ENCODE results near the gene ADAM12. TPM values are rescaled to one million over a fixed set of nuclear protein-coding genes. Genes with fewer than 3 reads are reported as not detected.

The ADAM12 gene
- total RNA-seq, 2 donors from 2014 or later, result 0.63 to 1.0 TPM

GRCh38 chr10:126277181-126277580 lies 111.1 kb downstream of the ADAM12 start:
- Mint-ChIP-seq H3K9me3 (no peaks in the 10 kb centered on the region), H3K4me3 (no peak overlapping the region), H3K36me3 (ENCODE audit: insufficient read depth in 2 of 2) (no peaks in the 10 kb centered on the region), H3K27me3 (ENCODE audit: low read depth) (no peaks in the 10 kb centered on the region), H3K4me1 (ENCODE audit: low read depth) (no peaks in the 10 kb centered on the region), H3K27ac (no peak overlapping the region)
- no peak for DNase-seq
- ATAC-seq (replicated peaks in 1 of 2), result no peak

DNA sequence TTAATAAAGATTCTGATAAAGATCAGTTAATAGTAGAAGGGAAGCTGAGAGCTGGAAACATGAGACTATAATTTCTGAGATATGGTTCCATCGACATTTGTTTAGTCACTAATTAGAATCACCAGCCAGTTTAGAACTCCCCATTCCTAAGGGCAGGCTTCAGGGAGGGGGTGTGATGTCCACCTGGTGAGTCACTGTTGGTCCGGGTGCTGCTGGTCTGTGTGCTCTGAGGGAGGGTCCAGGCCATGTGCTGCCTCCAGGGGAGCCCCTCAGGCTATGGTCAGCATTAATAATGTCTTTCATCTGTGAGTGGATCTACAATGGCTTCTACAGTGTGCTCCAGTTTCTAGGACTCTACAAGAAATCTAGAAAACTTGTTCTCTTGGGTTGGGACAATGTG lies 115.8 kb downstream of the ADAM12 start:
- no peak for ATAC-seq (replicated peaks in 1 of 2)
- no peaks in the 10 kb centered on the region for H3K36me3 Mint-ChIP-seq (ENCODE audit: insufficient read depth in 2 of 2)

DNA sequence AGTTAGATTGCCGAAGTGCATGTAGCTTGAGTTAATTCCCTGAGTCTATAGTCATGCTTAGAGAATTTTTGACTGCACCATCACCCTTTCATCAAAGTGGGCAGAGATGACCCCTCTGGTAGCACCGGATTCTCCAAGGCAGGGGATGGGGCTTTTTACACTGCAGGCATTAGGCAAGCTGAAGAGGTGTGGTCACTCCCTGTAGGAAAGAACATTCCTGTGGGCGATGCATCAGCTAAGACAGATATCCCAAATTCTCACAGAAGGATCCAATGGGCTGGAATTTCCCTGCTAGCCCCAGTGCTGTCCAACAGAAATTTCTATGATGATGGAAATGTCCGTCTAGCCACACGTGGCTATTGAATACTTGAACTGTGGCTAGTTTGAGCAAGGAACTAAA lies 118.2 kb downstream of the ADAM12 start:
- DNase-seq (no peak), ATAC-seq (replicated peaks in 1 of 2) (no peak)
- H3K9me3 Mint-ChIP-seq, result peaks cover 0 to 3% of the 10 kb centered on the region in 2 donors
- no peaks in the 10 kb centered on the region for H3K4me1 Mint-ChIP-seq (ENCODE audit: low read depth)
- no peaks in the 10 kb centered on the region for H3K27me3 Mint-ChIP-seq (ENCODE audit: low read depth)
- H3K27ac Mint-ChIP-seq, result no peak overlapping the region
- H3K4me3 Mint-ChIP-seq, result no peak overlapping the region
- no peaks in the 10 kb centered on the region for H3K36me3 Mint-ChIP-seq (ENCODE audit: insufficient read depth in 2 of 2)

More for the DNA sequence above, 115.8 kb downstream of the ADAM12 start:
- no peaks in the 10 kb centered on the region for H3K9me3 Mint-ChIP-seq
- no peaks in the 10 kb centered on the region for H3K27me3 Mint-ChIP-seq (ENCODE audit: low read depth)
- no peak overlapping the region for H3K4me3 Mint-ChIP-seq
- no peaks in the 10 kb centered on the region for H3K4me1 Mint-ChIP-seq (ENCODE audit: low read depth)
- no peak overlapping the region for H3K27ac Mint-ChIP-seq
- DNase-seq, result no peak

DNA sequence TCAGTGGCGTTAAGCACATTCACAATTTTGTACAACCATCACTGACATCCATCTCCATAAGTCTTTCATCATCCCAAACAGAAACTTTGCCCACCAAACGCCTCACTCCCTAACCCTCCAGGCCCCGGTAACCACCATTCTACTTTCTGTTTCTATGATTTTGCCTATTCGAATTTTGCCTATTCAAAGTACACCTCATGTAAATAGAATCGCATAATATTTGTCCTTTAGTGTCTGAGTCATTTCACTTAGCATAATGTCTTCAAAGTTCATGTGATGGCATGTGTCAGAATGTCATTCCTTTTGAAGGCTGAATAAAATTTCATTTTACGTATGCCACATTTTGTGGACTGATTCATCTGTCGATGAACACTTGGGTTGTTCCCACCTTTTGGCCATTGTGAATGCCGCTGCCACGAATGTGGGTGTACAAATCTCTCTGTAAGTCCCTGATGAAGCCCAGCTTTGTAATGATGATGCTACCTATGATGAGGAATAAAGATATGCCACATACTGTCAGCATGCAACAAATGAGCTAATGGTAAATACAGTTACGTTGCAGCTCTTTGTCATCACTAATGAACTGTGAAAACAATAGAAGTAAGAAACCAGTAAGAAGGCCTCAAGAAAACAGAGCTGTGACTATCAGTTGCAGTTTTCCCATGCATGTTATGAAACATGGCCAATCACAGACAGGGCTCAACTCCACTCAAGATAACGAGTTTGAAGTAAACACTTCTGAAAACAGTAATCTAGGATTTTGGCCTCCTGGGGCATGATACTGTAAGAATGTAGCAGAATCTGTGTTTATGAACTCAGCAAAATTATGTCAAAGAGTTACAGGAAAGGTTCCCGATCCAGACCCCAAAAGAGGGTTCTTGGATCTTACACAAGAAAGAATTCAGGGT lies 120.0 kb downstream of the ADAM12 start:
- no peak for ATAC-seq (replicated peaks in 1 of 2)
- Mint-ChIP-seq H3K4me1 (ENCODE audit: low read depth) (no peaks in the 10 kb centered on the region), H3K4me3 (no peak overlapping the region), H3K27ac (no peak overlapping the region), H3K27me3 (ENCODE audit: low read depth) (no peaks in the 10 kb centered on the region), H3K9me3 (peaks cover 0 to 3% of the 10 kb centered on the region in 2 donors), H3K36me3 (ENCODE audit: insufficient read depth in 2 of 2) (no peaks in the 10 kb centered on the region)
- DNase-seq, result no peak

GRCh38 chr10:126264102-126265018 lies 123.9 kb downstream of the ADAM12 start:
- Mint-ChIP-seq H3K27ac (no peak overlapping the region), H3K9me3 (peaks cover 0 to 3% of the 10 kb centered on the region in 2 donors), H3K4me3 (no peak overlapping the region), H3K27me3 (ENCODE audit: low read depth) (no peaks in the 10 kb centered on the region), H3K36me3 (ENCODE audit: insufficient read depth in 2 of 2) (no peaks in the 10 kb centered on the region), H3K4me1 (ENCODE audit: low read depth) (no peaks in the 10 kb centered on the region)
- ATAC-seq (replicated peaks in 1 of 2) (no peak), DNase-seq (no peak)

DNA sequence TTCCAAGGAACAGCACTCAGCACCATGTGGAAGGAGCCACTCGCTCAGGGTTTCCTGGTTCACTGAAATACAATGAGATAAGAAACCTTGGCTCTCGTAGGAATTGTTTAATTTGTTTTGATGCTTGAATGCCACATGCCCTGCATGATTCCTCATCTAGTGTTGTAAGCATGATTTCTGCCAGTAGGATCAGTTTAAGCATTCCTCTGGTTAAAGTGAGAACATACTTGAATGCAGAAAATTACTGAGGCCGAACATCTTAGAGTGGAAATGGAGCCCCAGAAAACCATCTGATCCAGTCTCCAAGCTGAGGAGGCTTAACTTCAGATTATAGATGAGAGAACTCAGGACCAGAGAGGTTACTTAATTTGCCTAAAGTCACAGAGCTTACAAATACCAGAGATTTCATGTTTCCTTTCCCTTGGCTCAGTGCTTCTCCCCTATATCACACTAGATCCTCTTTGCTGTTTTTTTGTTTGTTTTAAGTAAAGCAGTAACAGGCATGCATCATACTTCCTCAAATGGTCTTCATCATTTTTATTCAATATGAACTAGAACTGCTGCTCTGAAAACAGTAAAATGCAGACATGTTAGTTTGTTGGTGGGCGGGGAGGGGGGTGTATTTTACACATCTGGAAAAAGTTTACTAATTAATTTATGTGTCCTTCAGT lies 125.1 kb downstream of the ADAM12 start:
- ATAC-seq (replicated peaks in 1 of 2) (no peak), DNase-seq (no peak)
- Mint-ChIP-seq H3K4me3 (no peak overlapping the region), H3K9me3 (peaks cover 0 to 3% of the 10 kb centered on the region in 2 donors), H3K4me1 (ENCODE audit: low read depth) (no peaks in the 10 kb centered on the region), H3K27ac (no peak overlapping the region), H3K27me3 (ENCODE audit: low read depth) (no peaks in the 10 kb centered on the region), H3K36me3 (ENCODE audit: insufficient read depth in 2 of 2) (no peaks in the 10 kb centered on the region)

DNA sequence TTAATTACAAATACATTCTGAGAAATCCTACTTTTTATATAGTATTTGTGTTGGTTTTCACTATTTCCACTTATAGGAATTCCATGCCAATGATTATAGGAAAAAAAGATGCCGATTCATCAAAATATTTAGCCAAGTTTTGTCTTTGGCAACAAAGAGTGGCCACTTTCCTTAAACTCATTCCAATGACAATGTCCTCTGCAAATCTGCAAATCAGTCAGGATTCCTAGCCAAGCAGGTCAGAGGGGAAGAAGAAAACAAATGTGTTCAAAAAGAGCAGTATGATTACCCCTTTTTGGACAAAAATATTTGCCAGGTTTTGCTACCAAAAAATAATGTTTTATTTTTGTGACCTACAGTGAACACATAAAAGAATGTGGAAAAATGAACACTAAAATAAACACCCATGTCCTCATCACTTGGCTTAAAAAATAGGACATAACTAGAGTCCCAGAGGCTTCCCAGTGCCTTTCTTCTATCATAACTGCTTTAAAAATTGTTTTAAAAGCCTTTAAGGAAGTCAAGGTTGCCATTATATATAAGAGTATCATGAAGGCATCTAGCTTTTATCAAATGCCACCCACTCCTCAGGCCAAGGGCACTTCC lies 125.9 kb downstream of the ADAM12 start:
- Mint-ChIP-seq H3K27ac (no peak overlapping the region), H3K4me1 (ENCODE audit: low read depth) (no peaks in the 10 kb centered on the region), H3K27me3 (ENCODE audit: low read depth) (no peaks in the 10 kb centered on the region), H3K4me3 (no peak overlapping the region), H3K9me3 (peaks cover 0 to 3% of the 10 kb centered on the region in 2 donors), H3K36me3 (ENCODE audit: insufficient read depth in 2 of 2) (no peaks in the 10 kb centered on the region)
- DNase-seq (no peak), ATAC-seq (replicated peaks in 1 of 2) (no peak)

- Mint-ChIP-seq H3K27me3 (ENCODE audit: low read depth) (no peaks in the 10 kb centered on the region), H3K9me3 (no peaks in the 10 kb centered on the region), H3K27ac (no peak overlapping the region), H3K36me3 (ENCODE audit: insufficient read depth in 2 of 2) (no peaks in the 10 kb centered on the region), H3K4me1 (ENCODE audit: low read depth) (no peaks in the 10 kb centered on the region), H3K4me3 (no peak overlapping the region)
- no peak for DNase-seq
- ATAC-seq (replicated peaks in 1 of 2), result no peak
These were observed 128.4 kb downstream of the ADAM12 start for GRCh38 chr10:126259760-126260479.

- Mint-ChIP-seq H3K36me3 (ENCODE audit: insufficient read depth in 2 of 2) (peaks cover 2% of the 10 kb centered on the region in 2 donors), H3K27me3 (ENCODE audit: low read depth) (no peaks in the 10 kb centered on the region), H3K4me3 (no peak overlapping the region), H3K4me1 (ENCODE audit: low read depth) (no peaks in the 10 kb centered on the region), H3K27ac (no peak overlapping the region), H3K9me3 (peaks cover 3 to 6% of the 10 kb centered on the region in 2 donors)
- no peak for DNase-seq
- no peak for ATAC-seq (replicated peaks in 1 of 2)
These were observed 131.4 kb downstream of the ADAM12 start for GRCh38 chr10:126256864-126257263.

- H3K27ac Mint-ChIP-seq, result no peak overlapping the region
- no peak overlapping the region for H3K4me3 Mint-ChIP-seq
- peaks cover 10 to 14% of the 10 kb centered on the region in 2 donors for H3K9me3 Mint-ChIP-seq
- DNase-seq (no peak), ATAC-seq (replicated peaks in 1 of 2) (no peak)
- H3K4me1 Mint-ChIP-seq (ENCODE audit: low read depth), result no peaks in the 10 kb centered on the region
- H3K36me3 Mint-ChIP-seq (ENCODE audit: insufficient read depth in 2 of 2), result peaks cover 7 to 9% of the 10 kb centered on the region in 2 donors
- H3K27me3 Mint-ChIP-seq (ENCODE audit: low read depth), result no peaks in the 10 kb centered on the region
These were observed 133.0 kb downstream of the ADAM12 start for GRCh38 chr10:126255313-126255712.

- no peaks in the 10 kb centered on the region for H3K4me1 Mint-ChIP-seq (ENCODE audit: low read depth)
- H3K36me3 Mint-ChIP-seq (ENCODE audit: insufficient read depth in 2 of 2), result peaks cover 7 to 9% of the 10 kb centered on the region in 2 donors
- H3K27me3 Mint-ChIP-seq (ENCODE audit: low read depth), result no peaks in the 10 kb centered on the region
- peaks cover 10 to 14% of the 10 kb centered on the region in 2 donors for H3K9me3 Mint-ChIP-seq
- ATAC-seq (replicated peaks in 1 of 2) (no peak), DNase-seq (no peak)
- no peak overlapping the region for H3K27ac Mint-ChIP-seq
- no peak overlapping the region for H3K4me3 Mint-ChIP-seq
These were observed 134.7 kb downstream of the ADAM12 start for GRCh38 chr10:126253611-126253998.

Data from activated T-cell treated with anti-CD3 and anti-CD28 coated beads, Interleukin-2, amount 50 U/mL, for 72 hours (primary cell).